Neuronal stem cell (in vitro differentiated cells): ENCODE measurements around the gene SNX30.

ENCODE experiments used
- DNase-seq: peaks from one replicate; pipeline ENCODE4 v3.0.0-alpha.2; 2013; ENCODE audit warnings: low spot score
- H2AFZ ChIP-seq: one replicate; pipeline ENCODE4 v1.6.1; 2013; ENCODE audit warnings: mild to moderate bottlenecking, low read length, inconsistent platforms
- H2AK5ac ChIP-seq: 2 replicates; pipeline ENCODE4 v1.6.1; 2013; ENCODE audit warnings: low read depth, mild to moderate bottlenecking, inconsistent platforms, low read length, moderate library complexity, mixed read lengths
- H2BK120ac ChIP-seq: 2 replicates; pipeline ENCODE4 v1.6.1; 2013; ENCODE audit warnings: low read depth, mild to moderate bottlenecking, inconsistent platforms, low read length, moderate library complexity, mixed read lengths
- H2BK12ac ChIP-seq: one replicate; pipeline ENCODE4 v1.6.1; 2013; ENCODE audit warnings: low read length, inconsistent platforms
- H2BK15ac ChIP-seq: 2 replicates; pipeline ENCODE4 v1.6.1; 2013; ENCODE audit warnings: mild to moderate bottlenecking, low read length, inconsistent platforms, mixed read lengths
- H2BK5ac ChIP-seq: one replicate; pipeline ENCODE4 v1.6.1; 2013; ENCODE audit warnings: inconsistent platforms, mild to moderate bottlenecking, low read length, moderate library complexity
- H3K14ac ChIP-seq: one replicate; pipeline ENCODE4 v1.6.1; 2013; ENCODE audit warnings: low read length, inconsistent platforms
- H3K18ac ChIP-seq: 2 replicates; pipeline ENCODE4 v1.6.1; 2013; ENCODE audit warnings: low read length, inconsistent platforms
- H3K23ac ChIP-seq: 2 replicates; pipeline ENCODE4 v1.6.1; 2013; ENCODE audit warnings: low read depth, mild to moderate bottlenecking, mixed read lengths, low read length, inconsistent platforms; ENCODE audit not compliant: poor library complexity
- H3K27ac ChIP-seq: replicated peaks from 3 replicates; pipeline ENCODE4 v1.5.1; 2013; ENCODE audit warnings: low read length, inconsistent platforms
- H3K27me3 ChIP-seq, 3 experiments: 2 replicates each; pipeline ENCODE4 v1.6.1; 2013; ENCODE audit warnings: low read length in 3 of 3, mild to moderate bottlenecking in 2 of 3, inconsistent platforms in 1 of 3, low read depth in 1 of 3, mixed read lengths in 1 of 3, moderate library complexity in 1 of 3; ENCODE audit not compliant: control insufficient read depth in 3 of 3, insufficient read depth in 3 of 3
- H3K36me3 ChIP-seq, 2 donors: replicated peaks in 1 of 2; 2 replicates each; pipeline ENCODE4 v1.6.1; 2013; ENCODE audit warnings: low read length in 2 of 2; ENCODE audit not compliant: control insufficient read depth in 2 of 2, insufficient read depth in 2 of 2
- H3K4ac ChIP-seq: 2 replicates; pipeline ENCODE4 v1.6.1; 2013; ENCODE audit warnings: inconsistent platforms, mild to moderate bottlenecking, low read length, moderate library complexity
- H3K4me1 ChIP-seq, 2 donors: 1 replicate in 1 of 2; 2 replicates in 1 of 2; pipeline ENCODE4 v1.6.1; 2013; ENCODE audit warnings: low read length in 2 of 2, low read depth in 1 of 2; ENCODE audit not compliant: control insufficient read depth in 2 of 2, insufficient read depth in 1 of 2
- H3K4me2 ChIP-seq: one replicate; pipeline ENCODE4 v1.6.1; 2013; ENCODE audit warnings: mild to moderate bottlenecking, low read length, inconsistent platforms; ENCODE audit not compliant: insufficient read depth, poor library complexity, severe bottlenecking
- H3K4me3 ChIP-seq, 2 donors: 2 replicates each; pipeline ENCODE4 v1.5.1; 2013; ENCODE audit warnings: low read length in 2 of 2, mild to moderate bottlenecking in 2 of 2, inconsistent platforms in 1 of 2, moderate library complexity in 1 of 2
- H3K79me1 ChIP-seq: one replicate; pipeline ENCODE4 v1.6.1; 2013; ENCODE audit warnings: low read depth, mild to moderate bottlenecking, inconsistent platforms, low read length, moderate library complexity
- H3K9ac ChIP-seq: one replicate; pipeline ENCODE4 v1.6.1; 2013; ENCODE audit warnings: mild to moderate bottlenecking, low read depth, low read length, inconsistent platforms; ENCODE audit not compliant: poor library complexity
- H3K9me3 ChIP-seq, 2 donors: replicated peaks in 1 of 2; 2 replicates each; pipeline versions ENCODE3 to v1.6.1; 2013; ENCODE audit warnings: low read length in 2 of 2, mild to moderate bottlenecking in 2 of 2, inconsistent platforms in 1 of 2, low read depth in 1 of 2, mixed read lengths in 1 of 2, moderate library complexity in 1 of 2; ENCODE audit not compliant: control insufficient read depth in 2 of 2, insufficient read depth in 1 of 2
- H4K8ac ChIP-seq: one replicate; pipeline ENCODE4 v1.6.1; 2013; ENCODE audit warnings: low read depth, mild to moderate bottlenecking, inconsistent platforms, low read length, moderate library complexity
- H4K91ac ChIP-seq: one replicate; pipeline ENCODE4 v1.6.1; 2013; ENCODE audit warnings: low read length, low read depth, mild to moderate bottlenecking, inconsistent platforms; ENCODE audit not compliant: poor library complexity
- WGBS, 2 donors: extraction: QIAGEN DNeasy Blood & Tissue Kit; methylation state at CpG; one replicate each; pipeline ENCODE4 v1.1.7; 2013; ENCODE audit warnings: missing lambda C conversion rate in 2 of 2, mixed read lengths in 1 of 2; ENCODE audit not compliant: insufficient read length in 2 of 2, insufficient replicate concordance in 1 of 2; ENCODE audit errors: extremely low coverage in 2 of 2; 5-methylcytosine and 5-hydroxymethylcytosine counted together

SNX30 gene

DNA sequence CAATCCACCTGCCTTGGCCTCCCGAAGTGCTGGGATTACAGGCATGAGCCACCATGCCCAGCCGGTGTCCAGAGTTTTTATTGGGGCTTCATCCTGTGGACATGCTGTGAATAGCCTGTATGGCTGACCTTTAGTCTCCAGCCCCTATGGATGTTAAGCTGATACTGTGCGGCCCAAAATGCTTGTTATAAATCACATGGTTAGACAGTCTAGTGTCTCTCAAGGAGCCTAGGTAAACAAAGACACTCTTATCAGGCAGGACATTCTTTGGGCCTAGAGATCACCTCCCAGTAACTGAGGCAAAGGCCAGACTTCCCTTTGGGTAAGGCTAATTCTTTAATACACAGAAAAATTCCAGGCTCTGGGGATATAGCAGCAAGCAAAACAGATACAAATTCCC, 162.1 kb downstream of the SNX30 start:
- no peak overlapping the region for H2AFZ ChIP-seq
- no peak overlapping the region for H2AK5ac ChIP-seq
- no peak overlapping the region for H2BK120ac ChIP-seq
- H4K8ac ChIP-seq = no peak overlapping the region
- WGBS, 2 donors = no CpG with 5 or more reads among the region's 3 CpGs
- H3K4me2 ChIP-seq = no peak overlapping the region
- no peak for DNase-seq
- H3K9ac ChIP-seq = no peak overlapping the region
- H3K4me1 ChIP-seq = no peaks in the 10 kb centered on the region
- peaks cover 0 to 7% (median 0%) of the 10 kb centered on the region in 3 experiments for H3K27me3 ChIP-seq
- no peaks in the 10 kb centered on the region for H3K79me1 ChIP-seq
- no peaks in the 10 kb centered on the region for H3K36me3 ChIP-seq
- H3K14ac ChIP-seq = no peak overlapping the region
- H3K23ac ChIP-seq = no peak overlapping the region
- no peak overlapping the region for H2BK5ac ChIP-seq
- no peak overlapping the region for H3K18ac ChIP-seq
- no peak overlapping the region for H3K4ac ChIP-seq
- no peak overlapping the region for H2BK15ac ChIP-seq
- peaks cover 0 to 2% of the 10 kb centered on the region in 2 donors for H3K9me3 ChIP-seq
- H2BK12ac ChIP-seq = no peak overlapping the region
- no peak overlapping the region for H3K4me3 ChIP-seq
- no peak overlapping the region for H4K91ac ChIP-seq
- H3K27ac ChIP-seq = no peak overlapping the region

DNA sequence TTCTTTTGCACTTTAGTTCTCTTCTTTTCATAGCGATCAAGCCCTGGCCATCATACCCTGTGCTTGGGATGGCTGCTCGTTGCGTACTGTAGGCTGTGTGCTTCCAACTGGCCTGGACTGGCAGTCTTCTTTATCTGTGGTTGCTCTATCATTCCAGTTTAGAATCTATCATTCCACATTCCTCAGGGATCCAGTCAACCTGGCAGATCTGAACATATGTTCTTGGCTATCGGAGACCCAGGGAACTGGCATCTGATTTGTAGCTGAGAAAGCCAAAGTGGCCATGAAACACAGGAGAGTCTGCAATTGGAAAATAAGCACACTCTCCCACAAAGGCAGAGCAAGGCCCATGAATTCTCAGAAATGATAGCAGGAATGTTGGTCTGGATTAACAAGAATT, 162.8 kb downstream of the SNX30 start:
- H3K9me3 ChIP-seq = peaks cover 0 to 2% of the 10 kb centered on the region in 2 donors
- no peak overlapping the region for H3K9ac ChIP-seq
- no peaks in the 10 kb centered on the region for H3K36me3 ChIP-seq
- H3K4me3 ChIP-seq = no peak overlapping the region
- no peak overlapping the region for H2BK12ac ChIP-seq
- no peak overlapping the region for H4K8ac ChIP-seq
- H2BK120ac ChIP-seq = no peak overlapping the region
- no peak overlapping the region for H2AFZ ChIP-seq
- H3K79me1 ChIP-seq = no peaks in the 10 kb centered on the region
- no peaks in the 10 kb centered on the region for H3K4me1 ChIP-seq
- no peak overlapping the region for H3K4me2 ChIP-seq
- no peak for DNase-seq
- H2BK15ac ChIP-seq = no peak overlapping the region
- H3K4ac ChIP-seq = no peak overlapping the region
- H3K27ac ChIP-seq = no peak overlapping the region
- no peak overlapping the region for H3K23ac ChIP-seq
- no peak overlapping the region for H4K91ac ChIP-seq
- no peak overlapping the region for H2AK5ac ChIP-seq
- no peak overlapping the region for H3K14ac ChIP-seq
- peaks cover 0 to 6% (median 0%) of the 10 kb centered on the region in 3 experiments for H3K27me3 ChIP-seq
- H3K18ac ChIP-seq = no peak overlapping the region
- H2BK5ac ChIP-seq = no peak overlapping the region
- no CpG with 5 or more reads among the region's 4 CpGs for WGBS, 2 donors

GRCh38 chr9:112914524-112914923, 164.0 kb downstream of the SNX30 start:
- Histone ChIP-seq H2BK5ac (no peak overlapping the region), H3K9me3 (peaks cover 0 to 2% of the 10 kb centered on the region in 2 donors), H2AFZ (no peak overlapping the region), H3K18ac (no peak overlapping the region), H4K8ac (no peak overlapping the region), H2BK120ac (no peak overlapping the region), H3K4me3 (no peak overlapping the region), H3K9ac (no peak overlapping the region), H3K4me1 (no peaks in the 10 kb centered on the region), H3K4me2 (no peak overlapping the region), H3K27ac (no peak overlapping the region), H3K23ac (no peak overlapping the region), H2BK15ac (no peak overlapping the region), H3K14ac (no peak overlapping the region), H3K4ac (no peak overlapping the region), H2AK5ac (no peak overlapping the region), H3K79me1 (no peaks in the 10 kb centered on the region), H3K36me3 (no peaks in the 10 kb centered on the region), H4K91ac (no peak overlapping the region), H2BK12ac (no peak overlapping the region), H3K27me3 (peaks cover 0 to 4% (median 0%) of the 10 kb centered on the region in 3 experiments)
- no peak for DNase-seq
- WGBS, 2 donors = no CpG with 5 or more reads among the region's 2 CpGs

DNA sequence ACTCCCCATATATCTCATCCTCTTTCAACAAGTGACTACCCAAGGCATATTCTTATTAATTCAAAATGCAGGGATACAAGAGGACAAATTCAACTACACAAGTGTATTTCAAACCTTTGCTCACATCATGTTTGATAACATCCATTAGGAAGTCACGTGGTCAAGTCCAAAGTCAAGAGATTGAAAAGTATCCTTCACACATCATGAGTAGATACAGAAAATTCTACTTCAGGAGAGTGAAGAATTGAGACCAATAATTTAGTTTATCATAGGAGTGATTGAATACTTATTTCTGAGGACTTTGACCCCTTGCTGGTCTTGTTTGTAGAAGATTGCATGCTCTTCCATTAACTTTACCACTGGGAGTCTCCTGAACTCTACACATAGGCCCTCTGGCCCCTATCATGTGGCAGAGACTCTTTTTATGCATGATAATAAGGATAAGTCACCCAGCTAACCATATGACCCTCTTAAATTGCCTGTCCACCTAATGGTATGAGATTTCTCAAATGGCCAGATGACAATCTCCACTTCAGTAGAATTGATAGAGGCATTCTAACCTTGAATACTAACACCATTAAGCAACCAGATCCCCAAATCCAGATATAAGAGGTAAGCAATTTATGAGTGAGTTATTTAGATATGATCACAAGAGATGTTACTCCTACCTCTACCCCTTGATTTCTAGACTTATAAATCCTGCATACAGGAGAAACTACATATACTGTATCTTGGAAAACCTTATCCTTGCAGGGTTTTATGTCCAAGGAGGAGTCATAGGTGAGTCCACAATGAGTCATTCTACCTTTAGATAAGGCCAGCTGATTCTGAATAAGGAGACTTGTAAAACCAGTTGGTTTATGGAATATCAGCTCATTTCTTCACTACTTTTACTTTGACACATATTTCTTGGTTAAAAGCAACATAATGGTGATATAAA, 166.8 kb downstream of the SNX30 start:
- Histone ChIP-seq H3K9ac (no peak overlapping the region), H4K8ac (no peak overlapping the region), H2BK15ac (no peak overlapping the region), H3K27ac (no peak overlapping the region), H3K36me3 (no peaks in the 10 kb centered on the region), H3K14ac (no peak overlapping the region), H3K27me3 (peaks cover 0 to 4% (median 0%) of the 10 kb centered on the region in 3 experiments), H3K18ac (no peak overlapping the region), H2AK5ac (no peak overlapping the region), H3K79me1 (no peaks in the 10 kb centered on the region), H3K4me1 (no peaks in the 10 kb centered on the region), H2BK12ac (no peak overlapping the region), H3K4me2 (no peak overlapping the region), H2AFZ (no peak overlapping the region), H3K4me3 (no peak overlapping the region), H3K9me3 (no peaks in the 10 kb centered on the region), H2BK5ac (no peak overlapping the region), H2BK120ac (no peak overlapping the region), H3K4ac (no peak overlapping the region), H4K91ac (no peak overlapping the region), H3K23ac (no peak overlapping the region)
- no peak for DNase-seq
- no CpG with 5 or more reads among the region's 1 CpG for WGBS, 2 donors
